NT2/D1 (cell line): ENCODE measurements around the gene MRPL34.

Source experiments
- SUZ12 ChIP-seq: IDR thresholded peaks from 2 replicates; pipeline ENCODE4 v1.6.1; 2011; ENCODE audit not compliant: insufficient read length, insufficient read depth; ENCODE audit errors: extremely low read depth
- ZNF274 ChIP-seq: IDR thresholded peaks from 2 replicates; pipeline ENCODE4 v1.6.1; 2011; ENCODE audit warnings: mild to moderate bottlenecking, low read depth, low read length

- TF ChIP-seq SUZ12 (no peak), ZNF274 (no peak)
Observed at GRCh38 chr19:17332360-17332676, 26.6 kb downstream of the MRPL34 start.
